Prostate gland (tissue), 2 donors: ENCODE data around the gene TMEM117.

ENCODE experiments used
- CTCF ChIP-seq, 4 experiments: fragments of 200-600 bp in 2 of 4; fragments of 450-650 bp in 2 of 4; sonication (generic) in 2 of 4; IDR thresholded peaks; 1 replicate in 3 of 4; 2 replicates in 1 of 4; pipeline ENCODE4 v1.5.1; 2016 to 2019; ENCODE audit warnings: antibody characterized with exemption in 4 of 4, mild to moderate bottlenecking in 2 of 4, moderate library complexity in 2 of 4
- POLR2AphosphoS5 ChIP-seq: sonication (generic); formaldehyde crosslinking; IDR thresholded peaks from one replicate; pipeline ENCODE4 v1.6.1; 2017; ENCODE audit warnings: antibody characterized with exemption

GRCh38 chr12:43973993-43974392 is 138.1 kb downstream of the TMEM117 start:
- TF ChIP-seq CTCF (IDR thresholded peaks at IDR 0.05) (no peak), POLR2AphosphoS5 (no peak)
